AG08395 (cell line): ENCODE results near the gene ZMYND19.
"Not testable (repeated sequence)": the region's sequence is repeated elsewhere in the genome, so short reads cannot be mapped to it uniquely, and the experiment has no call there.

Experiments used
- DNase-seq: peaks from one replicate; pipeline ENCODE4 v3.0.0; 2012; ENCODE audit warnings: mixed read lengths, low spot score

ZMYND19 gene

DNA sequence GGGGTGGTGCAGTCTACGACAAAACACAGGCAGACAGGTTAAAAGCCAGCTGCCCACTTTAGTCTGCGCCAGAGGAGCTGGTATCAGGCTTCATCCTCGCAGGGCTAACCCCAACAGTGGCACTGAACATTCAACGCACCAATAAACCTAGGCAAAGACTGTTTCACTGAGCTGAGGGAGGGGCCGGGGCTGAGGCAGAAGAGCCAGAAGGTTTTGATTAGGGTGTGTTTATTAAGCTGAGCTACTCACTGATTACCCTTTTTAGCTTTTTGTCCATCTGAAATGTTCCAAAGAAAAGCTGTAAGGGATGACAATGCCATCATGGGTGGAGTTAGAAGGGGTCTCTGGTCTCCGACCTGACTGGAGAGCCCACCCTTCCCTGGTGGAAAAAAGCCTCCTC, 1.4 kb downstream of the ZMYND19 start:
- no peak for DNase-seq

DNA sequence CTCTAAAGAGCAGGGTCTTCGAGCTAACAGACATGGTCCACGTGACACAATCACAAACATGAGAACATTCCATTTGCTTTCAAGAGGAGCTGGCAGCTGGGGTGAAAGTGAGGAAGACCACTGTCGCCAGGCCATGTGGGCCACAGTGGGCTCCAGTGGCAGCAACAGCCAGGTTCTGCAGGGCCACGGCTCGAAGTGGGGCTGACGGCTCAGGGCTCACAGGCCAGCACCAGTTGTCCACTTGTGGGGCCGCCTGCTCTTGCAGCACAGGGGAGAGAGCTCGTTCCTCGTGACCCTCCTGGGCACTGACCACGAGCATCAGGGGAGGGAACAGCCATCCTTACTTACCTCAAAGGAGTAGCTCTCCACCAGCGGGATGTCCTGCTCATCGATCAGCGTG, 2.0 kb downstream of the ZMYND19 start:
- no peak for DNase-seq

- no peak for DNase-seq
Measured at GRCh38 chr9:137586854-137587253, 3.5 kb downstream of the ZMYND19 start.

DNA sequence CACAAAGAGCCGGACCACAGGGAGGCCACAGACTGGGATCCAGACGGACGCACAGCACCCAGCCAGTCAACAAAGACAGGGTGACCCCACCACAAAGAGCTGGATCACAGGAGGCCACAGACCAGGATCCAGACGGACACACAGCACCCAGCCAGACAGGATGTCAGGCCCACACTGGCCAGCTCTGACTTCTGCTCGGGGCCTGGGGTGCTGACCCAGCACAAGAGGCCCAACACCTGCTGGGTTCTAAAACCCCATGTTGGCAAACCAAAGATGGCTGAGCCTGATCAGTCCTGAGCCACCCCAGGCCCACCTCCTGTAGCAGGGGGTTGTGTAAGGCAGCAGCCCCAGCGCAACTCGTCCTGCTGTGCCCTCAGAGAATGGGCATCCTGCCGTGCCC, 6.4 kb downstream of the ZMYND19 start:
- no peak for DNase-seq

DNA sequence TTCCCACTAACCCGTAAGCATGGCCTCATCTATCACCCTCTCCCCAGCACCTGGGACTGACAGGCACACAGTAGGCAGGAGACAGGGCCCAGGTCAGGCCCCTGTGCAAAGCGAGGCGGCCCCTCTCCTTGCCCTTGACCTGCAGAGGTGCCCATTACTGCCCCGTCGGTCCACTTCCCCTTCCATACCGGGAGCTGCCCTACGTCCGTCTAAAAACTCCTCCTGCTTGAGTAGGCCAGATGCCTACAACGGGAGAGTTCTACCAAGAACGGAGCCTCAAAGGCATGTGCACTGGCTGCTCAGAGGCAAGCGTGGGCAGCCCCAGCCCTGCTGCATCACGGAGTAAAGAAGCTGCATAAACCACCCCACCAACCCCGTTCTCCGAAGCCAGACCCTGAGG, 7.0 kb downstream of the ZMYND19 start:
- DNase-seq = no peak

- no peak for DNase-seq
Measured at GRCh38 chr9:137582286-137582860, 7.9 kb downstream of the ZMYND19 start.

DNA sequence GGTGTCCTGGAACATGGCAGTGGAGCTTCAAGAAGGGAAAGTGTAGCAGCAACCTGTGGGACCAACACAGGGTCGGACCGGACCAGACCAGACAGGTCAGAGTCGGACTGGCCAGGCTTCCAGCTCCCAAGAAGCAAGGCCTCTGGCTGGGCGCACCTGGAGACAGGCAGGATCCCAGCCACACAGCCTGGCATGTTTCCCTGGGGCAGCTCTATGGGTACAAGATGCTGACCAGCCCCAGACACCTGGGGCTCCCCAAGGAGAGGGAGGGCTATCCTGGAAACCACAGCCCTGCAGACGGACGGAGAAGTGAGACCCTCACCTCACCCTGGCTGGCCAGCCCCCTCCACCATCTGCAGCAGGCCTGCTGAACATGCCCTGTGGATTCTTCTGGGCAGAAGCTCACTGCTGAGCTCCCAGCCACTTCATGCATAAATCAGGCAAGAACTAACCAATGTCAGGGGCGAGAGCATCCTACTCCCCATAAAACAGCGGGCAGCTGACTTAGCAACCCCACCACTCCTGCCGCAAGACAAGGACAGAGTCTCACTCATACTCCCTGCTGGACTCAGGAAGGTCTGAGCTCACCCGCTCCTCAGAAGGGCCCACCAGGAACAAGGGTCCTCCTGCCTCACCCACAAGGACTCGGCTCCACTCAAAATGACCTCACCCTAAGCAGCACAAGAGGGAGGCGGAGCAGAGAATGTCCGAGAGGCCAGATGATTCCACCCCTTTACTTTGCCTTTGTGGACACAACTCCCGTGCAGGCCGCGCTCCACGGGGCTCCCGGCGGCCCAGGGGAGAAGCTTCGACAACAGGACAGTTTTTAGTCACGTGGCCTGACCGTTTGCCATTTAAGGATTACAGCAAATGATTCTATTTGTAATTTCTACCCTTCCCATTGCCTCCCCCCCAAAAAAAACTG, 8.7 kb downstream of the ZMYND19 start:
- no peak for DNase-seq

- DNase-seq = no peak
Measured at GRCh38 chr9:137580954-137581322, 9.4 kb downstream of the ZMYND19 start.

- no peak for DNase-seq
Measured at GRCh38 chr9:137580209-137580953, 9.9 kb downstream of the ZMYND19 start.

DNA sequence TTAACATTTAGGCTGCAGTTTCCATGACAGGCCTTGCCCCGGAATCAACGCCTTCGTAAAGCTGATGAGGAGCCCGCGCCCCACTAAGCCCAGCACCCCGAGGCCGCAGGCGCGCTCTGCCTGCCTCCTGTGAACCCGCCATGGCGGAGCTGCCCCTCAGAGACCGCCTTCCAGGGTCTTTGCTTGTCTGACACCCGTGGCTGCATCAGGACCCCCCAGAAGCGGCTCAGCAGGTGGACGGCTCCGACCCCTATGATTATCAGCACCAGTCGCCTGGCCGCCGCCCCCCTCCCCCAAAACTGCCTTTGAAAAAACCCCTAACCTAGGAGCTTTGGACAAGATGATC, 11.1 kb downstream of the ZMYND19 start:
- peak; percentile 19 for DNase-seq

DNA sequence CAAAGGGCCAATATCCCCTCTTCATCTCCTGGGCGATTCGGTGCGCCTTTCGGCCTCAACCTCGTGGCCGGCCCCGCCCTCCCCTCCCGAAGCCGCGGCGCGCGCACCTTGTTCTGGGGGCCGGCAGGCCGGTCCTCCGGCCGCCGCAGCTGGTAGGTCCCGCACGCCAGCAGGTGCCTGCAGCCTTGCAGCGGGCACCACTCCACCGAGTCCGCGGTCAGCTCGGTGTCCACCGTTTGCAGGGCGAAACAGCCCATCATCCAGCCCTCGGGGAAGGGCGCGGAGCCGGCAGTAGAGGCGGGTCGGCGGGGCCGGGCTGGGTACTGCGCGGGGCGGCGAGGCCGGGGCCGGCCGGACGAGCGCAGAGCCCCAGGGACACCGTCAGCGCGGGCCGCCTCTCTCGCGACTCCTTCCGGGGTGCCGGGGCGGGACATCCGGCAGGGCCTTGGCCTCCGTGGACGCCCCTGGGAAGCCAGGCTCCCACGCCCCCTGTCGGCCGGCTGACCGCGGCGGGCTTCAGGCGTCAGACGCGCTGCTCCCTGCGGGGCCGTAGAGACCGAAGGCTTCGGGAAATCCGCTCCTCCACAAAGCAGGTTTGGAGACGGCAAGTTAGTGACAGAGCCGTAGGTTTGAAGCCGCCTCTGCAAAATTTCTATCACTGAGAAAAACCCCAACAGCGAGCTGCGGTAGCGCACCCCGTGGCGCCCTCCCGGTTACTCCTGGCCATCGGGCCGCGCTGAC, 11.6 kb downstream of the ZMYND19 start, which contains the start of gene DPH7:
DPH7 (minus strand) TSS at position 408 of the 741 bp plus-strand sequence; CDS start at position 260, 148 bp downstream.
- peak; percentile 98 for DNase-seq

GRCh38 chr9:137575716-137576411, 14.4 kb downstream of the ZMYND19 start:
- no peak for DNase-seq

GRCh38 chr9:137575364-137575715, 15.0 kb downstream of the ZMYND19 start:
- DNase-seq = no peak

DNA sequence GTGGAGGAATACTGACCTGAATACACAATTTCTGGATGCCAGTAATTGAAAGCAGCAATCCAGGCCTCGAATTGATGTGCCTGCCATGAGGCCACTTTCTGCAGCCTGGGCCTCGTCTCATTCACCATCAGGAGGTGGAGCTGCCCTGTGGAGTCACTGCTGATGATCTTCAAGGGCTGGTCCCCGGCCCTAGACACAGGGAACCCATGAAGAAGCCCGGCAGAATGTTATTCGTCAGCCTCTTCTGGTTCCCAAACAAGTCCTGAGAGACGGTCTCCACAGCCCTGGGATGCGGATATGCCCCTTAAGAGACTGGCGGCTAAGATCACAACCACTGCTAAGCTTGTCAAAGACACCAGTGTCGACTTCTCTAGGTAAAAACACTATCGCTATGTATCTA, 16.1 kb downstream of the ZMYND19 start:
- no peak for DNase-seq

DNA sequence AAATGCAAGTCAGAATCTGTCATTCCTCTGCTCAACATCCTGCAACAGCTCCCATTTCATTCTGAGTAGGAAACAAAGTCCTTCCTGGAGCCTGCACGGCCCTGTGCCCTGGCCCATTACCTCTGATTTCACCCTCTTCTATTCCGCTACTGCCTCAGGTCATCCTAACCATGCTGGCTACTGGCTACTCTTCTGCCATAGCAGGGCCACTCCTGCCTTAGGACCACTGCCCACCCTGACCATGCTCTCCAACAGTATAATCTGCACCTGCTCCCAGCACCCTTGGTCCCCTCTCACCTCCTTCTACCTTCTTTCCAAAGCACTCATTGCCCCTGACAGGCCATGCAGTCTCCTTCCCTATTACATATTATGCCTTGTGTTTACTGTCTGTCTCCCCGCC, 19.7 kb downstream of the ZMYND19 start:
- no peak for DNase-seq

- no peak for DNase-seq
Measured at GRCh38 chr9:137569609-137570203, 20.6 kb downstream of the ZMYND19 start.

GRCh38 chr9:137568445-137568844, 21.9 kb downstream of the ZMYND19 start:
- not testable (repeated sequence) for DNase-seq

- no peak for DNase-seq
Measured at GRCh38 chr9:137564817-137565411, 25.4 kb downstream of the ZMYND19 start.

- DNase-seq = no peak
Measured at GRCh38 chr9:137564134-137564533, 26.2 kb downstream of the ZMYND19 start.

- no peak for DNase-seq
Measured at GRCh38 chr9:137558127-137558526, 32.2 kb downstream of the ZMYND19 start.
